Limb (tissue), 2 donors: ENCODE measurements around the gene RIPK3.
A peak's percentile ranks its signal among the peaks of the same experiment; 100 is the strongest.
"Not testable (repeated sequence)": the region's sequence is repeated elsewhere in the genome, so short reads cannot be mapped to it uniquely, and the experiment has no call there.

Experiments used
- DNase-seq, 2 donors: peaks; one replicate each; pipeline ENCODE4 v3.0.0-alpha.2; 2016; ENCODE audit errors: extremely low spot score in 2 of 2

The RIPK3 gene

GRCh38 chr14:24369907-24370687 is 30.3 kb upstream of the RIPK3 start:
- DNase-seq, result no peak

GRCh38 chr14:24369463-24369862 is 29.7 kb upstream of the RIPK3 start:
- DNase-seq, result peak in 1 of 2 donors; percentile 45

DNA sequence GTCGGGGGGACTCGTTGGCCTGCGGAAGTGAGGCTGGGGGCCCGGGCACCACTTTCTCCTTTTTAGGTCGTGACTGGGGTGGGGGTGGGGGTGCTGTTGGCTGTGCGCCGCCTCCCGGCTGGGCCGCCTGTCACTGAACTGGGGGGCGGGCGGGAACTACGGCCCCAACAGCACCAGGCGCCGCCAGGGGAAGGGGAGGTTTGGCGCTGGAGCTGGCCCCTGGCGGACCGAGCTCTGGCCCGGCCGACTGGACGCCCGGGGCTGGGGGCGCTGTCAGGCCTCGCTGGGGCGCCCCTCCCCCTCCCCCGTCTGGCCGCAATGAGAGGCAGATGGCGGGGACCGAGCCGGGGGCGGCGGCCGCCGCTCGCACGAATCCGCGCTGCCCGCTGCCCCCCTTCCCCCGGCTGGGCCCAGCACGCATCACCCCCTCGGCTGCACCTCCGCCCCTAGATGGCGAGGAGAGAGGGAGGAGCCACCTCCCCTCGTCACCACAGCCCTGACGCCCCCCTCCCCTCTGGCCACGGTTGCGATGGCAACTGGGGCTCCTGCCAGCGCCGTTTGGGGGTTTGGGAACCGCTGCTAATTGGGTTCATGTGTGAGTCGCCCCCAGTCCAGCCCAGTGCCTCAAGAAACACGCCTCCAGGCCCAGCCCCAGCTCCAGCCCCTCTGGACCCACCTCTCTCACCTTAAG is 28.9 kb upstream of the RIPK3 start:
- peak; percentile 84 to 92 for DNase-seq

GRCh38 chr14:24368212-24368561 is 28.4 kb upstream of the RIPK3 start:
- no peak for DNase-seq

GRCh38 chr14:24367514-24368211 is 27.9 kb upstream of the RIPK3 start, which contains the start of gene NFATC4:
NFATC4 (plus strand) TSS chr14:24368184; CDS start chr14:24368341, 157 bp downstream.
- peak; percentile 90 to 92 for DNase-seq

- DNase-seq, result peak; percentile 92 to 96
Observed at GRCh38 chr14:24366721-24367513, 27.1 kb upstream of the RIPK3 start.

GRCh38 chr14:24366413-24366720 is 26.6 kb upstream of the RIPK3 start:
- DNase-seq, result no peak

GRCh38 chr14:24365600-24366412 is 26.0 kb upstream of the RIPK3 start:
- peak; percentile 84 to 89 for DNase-seq

DNA sequence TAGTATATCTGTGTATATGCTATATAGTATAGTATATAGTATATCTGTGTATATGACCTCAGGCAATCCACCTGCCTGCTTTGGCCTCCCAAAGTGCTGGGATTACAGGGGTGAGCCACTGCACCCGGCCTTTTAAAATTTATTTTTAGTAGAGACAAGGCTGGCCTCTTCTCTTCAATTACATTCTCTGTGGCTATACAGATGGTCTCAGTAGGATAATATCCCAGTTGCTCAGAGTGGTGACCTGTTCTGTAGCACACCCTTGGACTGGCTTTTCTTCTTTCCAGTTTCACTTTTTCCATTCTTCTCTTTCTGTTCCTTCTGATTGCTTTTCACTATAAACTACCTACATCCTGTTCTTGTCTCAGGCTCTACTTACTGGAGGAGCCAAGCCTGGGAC is 25.1 kb upstream of the RIPK3 start:
- no peak for DNase-seq

DNA sequence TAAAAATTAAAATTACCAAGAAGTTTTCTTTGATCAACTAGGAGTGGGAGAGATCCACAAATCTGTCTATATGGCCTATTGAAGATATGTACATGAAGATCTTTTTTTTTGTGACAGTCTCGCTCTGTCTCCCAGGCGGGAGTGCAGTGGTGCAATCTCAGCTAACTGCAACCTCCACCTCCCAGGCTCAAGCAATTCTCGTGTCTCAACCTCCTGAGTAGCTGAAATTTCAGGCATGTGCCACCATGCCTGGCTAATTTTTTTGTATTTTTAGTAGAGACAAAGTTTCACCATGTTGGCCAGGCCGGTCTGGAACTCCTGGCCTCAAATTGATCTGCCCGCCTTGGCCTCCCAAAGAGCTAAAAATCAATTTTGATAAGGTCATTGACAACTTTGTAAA is 23.6 kb upstream of the RIPK3 start:
- no peak for DNase-seq

DNA sequence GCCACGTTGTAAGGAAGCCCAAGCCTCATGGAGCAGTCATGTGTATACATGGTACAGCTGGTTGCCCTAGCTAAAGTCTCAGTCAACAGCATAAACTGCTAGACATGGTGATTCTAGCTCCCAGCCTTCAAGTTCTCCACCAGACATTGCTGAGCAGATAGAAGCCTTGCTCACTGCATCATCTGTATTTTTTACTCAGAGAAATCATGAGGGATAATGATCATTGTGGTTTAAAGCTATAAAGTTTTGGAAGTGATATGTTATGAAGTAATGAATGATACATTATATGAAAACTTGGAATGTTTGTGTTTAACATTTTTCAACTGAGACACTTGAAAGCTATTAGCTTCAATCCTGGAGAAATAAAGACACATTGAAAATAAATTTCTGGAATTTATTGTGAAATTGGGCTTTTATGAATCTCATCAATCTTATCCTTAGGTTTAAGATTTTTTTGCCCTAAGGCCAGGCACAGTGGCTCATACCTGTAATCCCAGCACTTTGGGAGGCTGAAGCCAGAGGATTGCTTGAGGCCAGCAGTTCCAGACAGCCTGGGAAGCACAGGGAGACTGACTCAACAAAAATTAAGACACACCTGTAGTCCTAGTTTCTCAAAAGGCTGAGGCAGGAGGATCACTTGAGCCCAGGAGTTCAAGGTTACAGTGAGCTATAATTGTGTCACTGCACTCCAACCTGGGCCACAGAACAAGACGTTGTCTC is 22.6 kb upstream of the RIPK3 start:
- no peak for DNase-seq

DNA sequence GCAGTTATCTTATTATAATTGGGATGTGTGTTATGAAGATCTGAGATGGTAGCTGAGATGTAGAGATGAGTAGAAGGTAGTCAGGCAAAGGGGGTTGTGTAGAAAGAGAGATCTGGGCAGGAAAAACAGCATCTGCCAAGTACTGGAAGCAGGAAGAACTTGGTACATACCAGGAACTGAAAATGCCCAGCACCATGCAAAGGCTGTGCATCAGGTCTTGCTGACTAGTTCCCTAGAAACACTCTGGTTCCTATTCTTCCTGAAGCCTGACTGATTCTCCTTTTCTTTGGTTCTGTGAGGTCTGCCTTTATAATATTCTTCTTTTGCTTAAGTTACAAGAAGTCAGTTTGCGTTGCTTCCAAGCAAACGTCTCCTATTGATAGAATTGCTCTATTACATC is 21.5 kb upstream of the RIPK3 start:
- no peak for DNase-seq

DNA sequence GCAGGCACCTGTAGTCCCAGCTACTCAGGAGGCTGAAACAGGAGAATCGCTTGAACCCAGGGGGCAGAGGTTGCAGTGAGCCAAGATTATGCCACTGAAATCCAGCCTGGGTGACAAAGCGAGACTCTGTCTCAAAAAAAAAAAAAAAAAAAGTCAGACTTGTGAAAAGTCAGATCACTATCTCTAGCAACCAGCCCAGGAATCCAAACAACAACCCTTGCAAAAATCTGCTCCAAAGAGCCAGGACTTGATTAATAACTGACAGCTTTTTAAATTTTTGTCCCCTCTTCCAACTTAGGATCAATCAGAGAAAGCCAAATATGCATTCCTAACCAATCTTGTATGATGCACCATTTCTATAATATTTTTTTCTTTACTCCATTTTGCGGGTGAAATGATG is 20.5 kb upstream of the RIPK3 start:
- DNase-seq, result no peak

DNA sequence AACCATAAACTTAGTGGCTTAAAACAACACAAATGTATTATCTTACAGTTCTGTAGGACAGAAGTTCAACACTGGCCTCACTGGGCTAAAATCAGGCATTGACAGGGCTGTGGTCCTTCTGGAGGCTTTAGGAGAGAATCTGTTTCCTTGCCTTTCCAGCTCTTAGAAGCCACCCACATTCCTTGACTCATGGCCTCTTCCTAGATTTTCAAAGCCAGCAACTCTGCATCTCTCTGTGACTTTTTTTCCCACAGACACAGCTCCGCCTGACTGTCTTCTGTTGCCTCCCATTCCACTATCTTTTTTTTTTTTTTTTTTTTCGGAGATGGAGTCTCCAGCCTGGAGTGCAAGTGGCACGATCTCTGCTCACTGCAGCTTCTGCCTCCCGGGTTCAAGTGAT is 16.4 kb upstream of the RIPK3 start:
- no peak for DNase-seq

GRCh38 chr14:24355009-24355408 is 15.2 kb upstream of the RIPK3 start:
- no peak for DNase-seq

- DNase-seq, result not testable (repeated sequence)
Observed at GRCh38 chr14:24354482-24354825, 14.7 kb upstream of the RIPK3 start.

DNA sequence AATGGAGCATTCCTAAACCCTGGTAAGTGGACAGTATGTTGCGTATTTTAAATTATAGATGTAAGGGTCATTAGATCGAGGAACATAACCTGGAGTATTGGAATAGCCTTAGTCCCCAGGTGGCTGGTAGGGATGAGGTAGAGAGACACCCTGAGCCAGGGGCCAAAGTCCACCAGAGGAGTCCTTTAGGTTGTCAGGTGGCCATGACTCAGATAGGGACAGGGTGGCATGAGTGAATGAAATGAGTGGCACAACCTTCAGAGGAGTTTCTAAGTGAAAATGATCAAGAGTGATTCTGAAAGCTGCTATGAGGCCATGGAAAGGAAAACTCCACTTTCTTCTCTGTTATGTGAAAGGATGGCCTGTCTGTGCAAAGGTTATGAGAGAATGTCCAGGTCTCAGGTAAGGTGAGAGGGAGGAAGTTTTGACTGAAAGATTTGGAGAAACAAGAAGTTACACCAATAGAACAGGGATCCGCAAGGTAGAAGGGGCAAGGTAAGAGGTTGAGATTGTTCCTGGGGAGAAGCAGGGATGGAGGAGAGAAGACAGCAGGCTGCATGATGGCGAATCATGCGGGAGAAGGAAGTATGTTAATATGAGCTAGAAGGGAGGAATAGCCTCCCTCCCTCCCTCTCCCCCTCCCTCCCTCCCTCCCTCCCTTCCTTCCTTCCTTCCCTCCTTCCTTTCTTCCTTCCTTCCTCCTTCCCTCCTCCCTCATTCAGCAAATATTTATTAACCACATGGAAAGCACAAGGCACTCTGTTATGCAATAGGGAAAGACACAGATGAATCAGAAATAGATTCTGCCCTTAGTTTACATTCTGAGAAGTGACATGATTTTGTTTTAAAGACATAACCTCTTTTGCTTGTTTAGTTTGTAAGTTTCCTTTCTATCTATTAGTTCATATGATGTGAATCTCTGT is 14.0 kb upstream of the RIPK3 start:
- DNase-seq, result no peak

DNA sequence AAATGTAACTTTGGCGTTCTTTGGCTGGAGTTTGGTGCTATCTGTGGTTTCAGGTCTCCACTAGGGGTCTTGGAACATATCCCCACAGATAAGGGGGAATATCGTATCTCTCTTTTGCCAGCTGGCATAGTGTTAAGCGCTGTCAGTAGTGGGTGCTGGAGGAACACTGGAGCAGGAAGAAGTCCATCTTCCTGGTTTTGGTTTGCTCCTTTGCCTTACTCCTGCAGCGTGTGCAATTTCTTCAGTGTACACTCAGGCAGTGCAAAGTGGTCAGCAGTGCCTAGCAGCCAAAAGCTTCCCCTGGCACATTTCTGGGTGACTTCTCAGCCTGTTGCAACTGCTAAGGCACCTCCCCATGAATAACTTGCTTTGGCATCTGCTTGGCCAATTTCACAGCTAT is 11.7 kb upstream of the RIPK3 start:
- no peak for DNase-seq

- DNase-seq, result no peak
Observed at GRCh38 chr14:24349742-24350141, 10.0 kb upstream of the RIPK3 start.
